Right renal cortex interstitium (tissue), 3 donors: ENCODE data around the gene SYCP2L. TPM values are rescaled to one million over a fixed set of nuclear protein-coding genes. Genes with fewer than 3 reads are reported as not detected.
"Not testable (repeated sequence)": the region's sequence is repeated elsewhere in the genome, so short reads cannot be mapped to it uniquely, and the experiment has no call there.

Source experiments
- DNase-seq, 3 donors: peaks; one replicate each; pipeline ENCODE4 v3.0.0-alpha.2; 2013; ENCODE audit warnings: low read depth in 3 of 3, low spot score in 2 of 3
- polyA plus RNA-seq, 3 donors: library from polyadenylated mRNA; unstranded; fragments of 120-200 nt; gene quantifications; one replicate each; pipeline ENCODE4 v1.2.1, GENCODE V29; 2013; ENCODE audit not compliant: insufficient read length in 3 of 3

SYCP2L gene
- polyA plus RNA-seq, 3 donors = 3.5 to 4.2 (median 3.5) TPM

- DNase-seq = no peak
These were observed 115.3 kb downstream of the SYCP2L start for GRCh38 chr6:11002176-11002575.

GRCh38 chr6:11003297-11003696 lies 116.4 kb downstream of the SYCP2L start:
- not testable (repeated sequence) for DNase-seq

DNA sequence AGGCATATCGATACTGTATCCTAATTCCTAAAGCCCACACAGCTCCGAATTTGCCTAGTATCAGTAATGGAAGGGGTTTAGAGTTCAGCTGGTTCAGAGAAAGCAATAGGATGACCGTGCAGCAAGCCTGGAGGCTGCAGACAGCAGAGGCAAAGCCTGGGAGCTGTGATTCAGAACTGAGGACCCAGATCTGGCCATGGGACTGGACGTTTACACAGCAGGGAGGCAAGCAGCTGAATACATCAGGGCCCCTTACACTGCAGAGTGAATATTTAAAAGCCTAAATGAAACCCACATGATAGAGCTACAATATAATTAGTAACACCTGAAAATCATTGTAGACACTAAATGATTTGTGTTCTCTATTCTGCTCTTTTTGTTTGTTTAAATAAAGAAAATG lies 119.2 kb downstream of the SYCP2L start:
- DNase-seq = no peak

GRCh38 chr6:11007715-11008608 lies 121.1 kb downstream of the SYCP2L start:
- no peak for DNase-seq

GRCh38 chr6:11008821-11009220 lies 122.0 kb downstream of the SYCP2L start:
- DNase-seq = no peak

DNA sequence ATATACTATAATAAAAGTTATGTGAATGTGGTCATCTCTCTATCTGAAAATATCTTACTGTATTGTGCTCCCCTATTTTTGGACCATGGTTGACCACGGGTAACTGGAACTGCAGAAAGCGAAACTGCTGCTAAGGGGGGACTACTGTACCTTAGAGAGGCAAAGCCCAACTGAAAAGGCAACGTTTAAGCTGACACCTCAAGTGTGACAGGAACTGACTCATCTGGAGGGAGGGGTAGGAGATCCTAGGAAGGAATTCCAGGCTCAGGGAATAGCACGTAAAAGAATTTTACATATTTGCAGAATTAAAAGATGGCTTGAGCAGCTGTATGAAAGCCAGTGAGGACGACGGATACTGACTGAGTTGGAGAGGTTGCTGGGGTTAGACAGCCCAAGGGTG lies 122.5 kb downstream of the SYCP2L start:
- DNase-seq = no peak

DNA sequence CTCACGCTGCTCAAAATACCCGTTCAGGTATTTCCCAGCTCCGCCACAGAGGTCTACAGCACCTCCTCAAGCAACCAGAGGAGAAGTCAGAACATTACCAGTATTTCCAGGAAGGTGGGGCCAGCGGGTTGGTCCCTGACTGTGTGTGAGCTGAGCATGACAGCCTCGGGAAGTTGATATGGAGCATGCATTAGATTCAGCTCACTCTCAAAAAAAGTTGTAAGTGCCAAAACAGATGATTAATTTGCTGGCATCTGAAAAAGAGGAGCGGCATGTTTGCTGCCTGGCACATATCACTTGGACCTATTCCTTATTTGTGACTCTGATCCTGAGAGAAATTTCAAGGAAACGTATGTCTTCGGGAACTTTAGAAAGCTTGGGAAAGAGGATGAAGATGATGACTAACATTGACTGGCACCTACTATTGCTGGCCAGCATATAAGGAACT lies 125.0 kb downstream of the SYCP2L start:
- peak in 1 of 3 donors; percentile 30 for DNase-seq

GRCh38 chr6:11012295-11012754 lies 125.5 kb downstream of the SYCP2L start:
- DNase-seq = no peak

DNA sequence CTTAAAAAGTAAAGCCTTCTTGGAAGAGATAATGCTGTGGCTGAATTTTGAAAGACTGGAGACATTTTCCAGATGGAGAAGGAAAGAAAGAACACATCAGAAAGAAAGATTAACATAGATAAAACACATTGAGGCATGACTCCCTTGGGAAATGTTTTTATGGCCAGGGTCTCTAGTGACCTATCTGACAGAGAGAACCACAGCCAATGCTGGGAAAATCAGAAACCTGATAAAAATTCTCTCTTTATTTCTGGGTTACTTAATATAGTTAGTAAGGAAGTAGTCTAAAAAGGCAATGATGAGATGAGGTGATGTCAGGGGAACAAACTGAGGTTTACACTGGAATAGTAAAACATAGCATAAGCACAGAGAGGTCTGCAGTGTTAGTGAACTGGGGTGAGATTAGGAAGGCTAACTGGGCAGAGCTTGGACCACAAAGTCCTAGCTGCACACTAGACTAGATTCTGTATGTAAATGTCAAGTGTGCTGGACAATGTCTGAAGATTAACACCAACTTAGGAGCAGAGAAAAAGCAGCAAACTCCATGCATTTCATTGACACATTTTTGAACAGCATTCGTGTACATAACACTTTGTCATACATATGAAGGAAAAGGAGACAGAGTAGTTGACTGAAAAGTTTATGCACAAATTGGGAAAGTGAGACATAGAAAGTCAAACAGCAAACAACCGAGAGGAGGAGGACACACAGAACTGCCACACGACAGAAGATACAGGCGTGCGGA lies 126.3 kb downstream of the SYCP2L start:
- no peak for DNase-seq

DNA sequence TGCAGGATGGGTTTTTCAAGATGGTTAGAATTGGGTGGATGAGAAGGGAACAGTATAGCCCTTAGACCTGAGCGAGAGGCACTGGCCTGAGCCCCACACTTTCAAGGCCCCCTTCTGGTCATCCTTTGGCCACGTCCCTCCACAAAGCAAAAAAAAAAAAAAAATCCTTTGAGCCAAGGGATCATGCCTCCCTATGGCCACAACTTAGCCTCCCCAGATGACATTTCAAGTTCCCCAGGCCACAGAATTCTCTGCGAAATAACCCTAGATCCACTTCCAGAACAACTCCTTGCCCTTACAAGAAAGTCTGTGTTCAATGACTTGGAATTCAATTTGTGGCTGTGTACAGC lies 126.8 kb downstream of the SYCP2L start:
- DNase-seq = no peak

DNA sequence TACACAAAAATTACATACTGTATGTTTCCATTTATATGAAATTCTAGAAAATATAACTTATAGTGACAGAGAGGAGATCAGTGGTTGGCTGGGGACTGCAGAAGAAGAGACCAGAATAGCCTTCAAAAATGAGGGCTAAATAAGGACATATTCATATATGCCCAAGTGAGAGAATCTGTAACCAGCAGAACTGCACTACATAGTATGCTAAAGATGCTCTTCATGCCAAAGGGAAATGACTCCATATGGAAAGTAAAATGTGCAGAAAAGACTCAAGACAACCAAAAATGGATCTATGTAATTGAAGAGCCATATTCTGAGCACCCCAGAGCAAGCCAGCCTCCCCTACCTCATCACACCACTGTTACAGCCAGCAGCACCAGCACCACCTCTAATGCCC lies 128.2 kb downstream of the SYCP2L start:
- DNase-seq = no peak

- no peak for DNase-seq
These were observed 129.6 kb downstream of the SYCP2L start for GRCh38 chr6:11016452-11016851.

DNA sequence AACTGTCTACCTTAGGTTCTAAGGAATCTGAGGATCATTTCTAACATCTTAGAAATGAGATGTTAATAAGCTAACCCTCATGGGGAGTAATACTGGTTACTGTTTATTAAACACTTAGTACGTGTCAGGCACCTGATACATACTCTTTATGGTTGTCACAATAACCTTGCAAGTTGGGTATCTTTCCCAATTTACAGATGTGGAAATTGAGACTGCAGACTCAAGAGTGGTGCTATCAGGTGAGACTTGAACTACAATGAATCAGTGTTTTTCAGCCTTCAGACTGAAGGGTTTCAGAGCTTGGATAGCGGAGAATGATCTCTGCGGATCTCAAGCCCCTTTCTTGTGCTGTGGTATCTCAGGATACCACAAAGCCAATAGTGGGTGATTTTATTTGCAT lies 130.2 kb downstream of the SYCP2L start:
- no peak for DNase-seq

DNA sequence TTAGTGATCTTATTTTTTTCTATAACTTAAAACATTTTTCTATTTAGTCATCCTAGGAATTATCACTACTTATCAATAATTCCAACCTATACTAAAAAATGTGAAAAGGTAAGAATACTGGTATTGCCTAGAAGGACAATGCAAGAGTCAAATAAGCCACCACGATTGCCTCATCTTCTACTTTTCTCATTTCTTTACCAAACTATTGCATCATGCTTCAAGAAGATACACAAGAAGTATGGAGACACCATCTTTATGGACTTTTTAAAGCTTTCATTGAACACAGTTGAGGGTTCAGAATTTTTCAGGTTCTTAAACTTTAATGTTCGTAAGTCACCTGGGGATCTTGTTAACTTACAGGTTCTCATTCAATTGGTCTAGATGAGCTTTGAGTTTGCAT lies 131.4 kb downstream of the SYCP2L start:
- DNase-seq = no peak

GRCh38 chr6:11021003-11021402 lies 134.2 kb downstream of the SYCP2L start:
- no peak for DNase-seq

DNA sequence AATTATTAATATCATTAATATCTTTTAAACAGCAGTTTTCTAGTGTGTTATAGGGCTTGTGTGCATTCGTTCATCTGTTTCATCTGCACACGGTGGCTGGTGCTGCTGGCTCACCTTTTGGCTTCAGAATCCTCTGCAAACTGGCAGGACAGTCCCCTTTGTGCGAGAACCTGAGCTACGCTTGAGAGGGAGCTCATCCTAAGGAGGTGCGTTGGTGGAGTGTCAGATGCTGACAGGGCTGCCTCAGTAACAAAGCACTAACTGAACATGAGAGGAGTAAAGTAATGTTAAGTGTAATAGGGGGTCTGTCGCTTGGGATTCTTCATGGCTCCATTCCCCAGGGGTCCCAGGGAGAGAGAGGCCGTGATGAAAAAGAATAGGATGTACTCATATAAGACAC lies 134.9 kb downstream of the SYCP2L start:
- no peak for DNase-seq

- no peak for DNase-seq
These were observed 136.2 kb downstream of the SYCP2L start for GRCh38 chr6:11023032-11023431.

Other genes starting within 250 kb of the SYCP2L start
- 1 to 10 TPM; 2.6 to 4.9 (median 4.0) TPM for gene C6orf52, start 192.4 kb upstream of the SYCP2L start, polyA plus RNA-seq
- 10 to 100 TPM; 22.9 to 26.0 (median 24.4) TPM for gene PAK1IP1, start 192.1 kb upstream of the SYCP2L start, polyA plus RNA-seq
- 100 to 1,000 TPM; 167 to 182 (median 173) TPM for gene TMEM14C, start 164.0 kb upstream of the SYCP2L start, polyA plus RNA-seq
- 100 to 1,000 TPM; 103 to 106 (median 105) TPM for gene TMEM14B, start 139.2 kb upstream of the SYCP2L start, polyA plus RNA-seq
- 1 to 10 TPM; 1.2 to 1.8 (median 1.4) TPM for gene MAK, start 48.5 kb upstream of the SYCP2L start, polyA plus RNA-seq
- not detected for gene GCM2, start 5.0 kb upstream of the SYCP2L start, polyA plus RNA-seq
- 1 to 10 TPM; 8.2 to 9.0 (median 8.5) TPM for gene ELOVL2, start 157.3 kb downstream of the SYCP2L start, polyA plus RNA-seq
- 10 to 100 TPM; 19.0 to 19.8 (median 19.5) TPM for gene SMIM13, start 206.8 kb downstream of the SYCP2L start, polyA plus RNA-seq
- gene ERVFRD-1, start 224.7 kb downstream of the SYCP2L start, polyA plus RNA-seq = under 1 TPM; 0.08 to 0.22 (median 0.13) TPM